HG02588 (cell line): ENCODE results near the gene CCDC83.
"Not testable (repeated sequence)": the region's sequence is repeated elsewhere in the genome, so short reads cannot be mapped to it uniquely, and the experiment has no call there.

Experiments used
- ATAC-seq: cut with Tn5 transposase; IDR thresholded peaks from one replicate; pipeline ENCODE4 v1.9.1; 2021; ENCODE audit warnings: mild to moderate bottlenecking, moderate library complexity; ENCODE audit not compliant: unreplicated experiment

CCDC83 gene

DNA sequence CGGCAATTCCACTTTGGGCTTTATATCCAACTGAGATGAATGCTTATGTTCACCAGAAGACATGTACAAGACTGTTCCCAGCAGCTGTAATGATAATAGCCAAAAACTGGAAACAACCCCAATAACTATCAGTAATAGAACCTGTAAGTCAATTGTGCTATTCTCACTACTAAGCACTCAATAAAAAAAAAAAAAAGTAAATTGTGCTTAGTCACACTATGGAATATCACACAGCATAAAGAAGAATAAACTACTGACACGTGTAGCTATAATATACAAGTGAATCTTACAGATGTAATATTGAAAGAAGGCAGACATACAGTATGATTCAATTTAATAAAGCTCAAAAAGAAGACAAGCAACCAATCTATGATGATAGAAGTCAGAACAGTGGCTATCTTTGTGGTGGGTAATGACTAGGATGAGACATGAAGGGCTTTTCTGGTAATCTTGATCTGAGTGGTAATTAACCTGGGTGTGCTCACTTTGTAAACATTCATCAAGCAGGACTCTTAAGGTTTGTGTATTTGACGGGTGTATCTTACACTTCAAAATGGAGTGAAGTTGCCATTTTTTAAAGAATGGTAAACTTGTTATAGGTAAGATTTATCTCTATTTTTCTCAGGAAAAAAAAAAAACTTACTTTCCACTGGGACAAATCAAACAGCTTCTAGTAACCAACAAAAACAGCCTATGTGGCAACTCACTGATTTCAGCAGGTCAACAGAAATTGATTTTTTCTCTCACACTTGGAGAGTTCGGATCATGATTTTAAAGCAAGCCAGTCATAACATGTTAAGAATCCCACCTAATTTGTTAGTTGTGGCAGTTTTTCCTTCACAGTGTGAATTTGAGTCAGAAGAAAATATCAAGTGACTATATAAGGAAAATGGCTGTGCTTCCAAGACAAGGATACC, 84.2 kb downstream of the CCDC83 start:
- ATAC-seq: no peak

DNA sequence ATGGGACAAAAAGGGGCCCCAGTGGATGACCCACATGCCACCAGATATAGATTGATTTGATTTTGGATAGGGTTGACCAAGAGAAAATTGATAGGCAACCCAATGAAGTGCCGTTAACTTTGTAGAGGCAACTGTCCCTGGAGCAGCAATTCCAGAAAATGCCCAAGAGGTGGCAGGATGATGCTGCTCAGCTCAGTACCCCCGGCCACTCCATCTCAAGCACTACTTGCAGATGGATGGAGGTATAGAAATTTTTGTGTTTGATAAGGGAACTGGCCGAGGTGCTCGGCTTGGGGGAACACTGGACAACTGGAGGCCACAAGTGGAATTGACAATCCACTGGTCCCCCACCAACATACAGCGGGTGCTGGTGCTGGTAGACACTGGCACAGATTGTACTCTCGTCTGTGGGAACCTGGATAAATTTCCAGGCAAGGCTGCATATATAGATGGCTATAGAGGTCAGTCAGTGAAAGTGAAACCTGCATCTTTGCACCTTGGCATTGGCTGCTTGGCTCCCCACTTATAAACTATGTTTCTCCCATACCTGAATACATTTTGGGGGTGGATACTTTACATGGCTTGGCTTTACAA, 86.3 kb downstream of the CCDC83 start:
- no peak for ATAC-seq

DNA sequence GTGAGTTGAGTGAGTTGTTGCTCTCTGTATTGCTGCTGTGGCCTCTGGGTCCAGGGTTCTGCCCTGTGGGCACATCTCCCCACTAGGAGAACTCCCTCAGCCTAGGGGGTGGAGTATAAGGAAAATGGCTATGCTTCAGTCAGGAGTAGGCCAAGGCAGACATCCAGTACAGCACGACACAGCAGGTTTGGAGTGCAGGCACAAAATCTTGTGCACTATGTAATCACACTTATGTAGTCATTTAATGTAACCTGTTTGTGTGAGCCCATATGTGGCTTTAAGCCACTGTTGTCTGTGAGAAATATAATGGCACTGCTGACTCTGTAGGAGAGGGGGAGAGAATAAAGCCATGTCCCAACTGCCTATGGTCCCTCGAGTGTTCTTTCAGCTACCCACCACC, 90.1 kb downstream of the CCDC83 start:
- no peak for ATAC-seq

DNA sequence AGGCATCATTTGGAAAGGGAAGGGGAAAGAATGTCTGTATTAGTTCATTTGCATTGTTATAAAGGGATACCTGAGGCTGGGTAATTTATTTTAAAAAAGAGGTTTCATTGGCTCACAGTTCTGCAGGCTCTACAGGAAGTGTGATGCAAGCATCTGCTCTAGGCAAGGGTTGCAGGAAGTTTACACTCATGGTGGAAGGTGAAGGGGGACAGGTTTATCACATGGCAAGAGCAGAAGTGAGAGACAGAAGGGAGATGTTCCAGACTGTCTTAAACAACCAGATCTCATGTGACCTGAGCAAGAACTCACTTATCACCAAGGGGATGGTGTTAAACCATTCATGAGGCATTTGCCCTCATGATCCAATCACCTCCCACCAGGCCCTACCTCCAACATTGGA, 90.6 kb downstream of the CCDC83 start:
- ATAC-seq: no peak

DNA sequence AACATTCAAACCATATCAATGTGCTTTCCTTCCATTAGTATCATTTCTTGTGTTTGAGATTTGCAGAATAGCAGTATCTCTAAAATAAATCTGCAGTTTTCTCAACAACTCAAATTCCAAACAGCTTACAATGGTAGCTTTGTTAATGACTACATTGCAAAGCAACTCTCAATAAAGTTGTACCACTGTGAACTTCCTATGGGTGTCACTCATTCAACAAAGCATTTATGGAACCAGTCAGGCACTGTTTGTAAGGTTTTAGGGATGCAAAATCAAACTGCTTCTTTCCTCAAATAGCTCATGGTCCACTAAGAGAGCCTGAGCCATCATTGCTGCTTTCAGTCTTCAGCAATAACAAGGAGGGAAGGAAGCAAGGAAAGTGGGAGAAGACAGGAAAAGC, 91.0 kb downstream of the CCDC83 start:
- no peak for ATAC-seq

DNA sequence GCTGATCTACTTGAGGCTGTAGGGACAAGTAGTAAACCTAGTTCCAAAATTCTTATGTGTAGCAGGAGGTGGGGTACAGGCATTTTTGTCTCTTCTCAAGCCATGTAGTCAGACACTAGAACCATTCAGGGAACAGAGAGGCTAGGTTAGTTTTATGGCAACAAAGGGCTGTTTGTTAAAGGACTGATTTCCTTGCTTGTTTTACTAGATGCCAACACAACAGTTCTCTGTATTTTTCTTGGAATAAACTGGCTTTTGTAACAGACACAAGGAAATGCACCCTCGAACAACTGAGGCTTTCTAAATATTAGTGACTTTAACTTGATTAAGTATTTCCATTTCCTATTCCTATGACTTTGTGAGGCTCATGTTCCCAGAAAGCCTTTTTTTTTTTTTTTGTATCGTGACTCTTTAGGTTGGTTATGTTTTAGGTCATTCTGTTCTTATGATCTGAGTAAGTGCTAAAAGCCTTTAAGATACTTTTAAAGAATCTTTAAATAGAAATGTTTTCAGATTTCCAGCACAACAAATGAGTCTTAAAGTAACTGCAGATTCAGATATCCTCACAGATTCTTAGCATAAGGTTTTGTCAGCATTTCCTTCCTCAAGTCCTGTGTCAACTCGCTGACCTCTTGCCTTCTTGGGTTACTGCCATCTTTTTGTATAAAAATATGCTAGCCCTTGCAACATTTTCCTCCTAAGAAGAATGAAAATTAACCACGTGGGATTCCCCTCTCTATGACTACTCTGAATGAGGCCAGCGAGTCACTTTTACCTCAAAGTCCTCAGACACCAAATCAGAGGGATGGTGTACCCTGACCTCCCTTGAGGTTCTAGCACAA, 92.5 kb downstream of the CCDC83 start:
- ATAC-seq: no peak

DNA sequence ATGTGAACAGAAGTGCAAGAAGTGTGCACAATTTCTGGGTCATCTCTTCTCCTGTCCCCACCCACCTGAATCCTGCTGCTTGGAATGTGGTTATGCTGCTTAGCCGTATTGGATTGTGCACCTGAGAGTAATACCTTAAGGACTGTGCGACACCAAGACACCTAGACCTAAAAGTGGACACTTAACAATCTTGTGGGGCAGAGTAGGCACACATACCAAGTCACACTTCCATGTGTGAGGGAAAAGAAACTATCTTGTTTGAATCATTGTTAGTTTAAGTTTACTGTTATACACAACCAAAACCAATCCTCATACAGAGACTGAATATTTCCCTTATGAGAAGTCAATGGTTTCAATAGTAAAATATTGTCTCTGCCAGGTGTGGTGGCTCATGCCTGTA, 93.7 kb downstream of the CCDC83 start:
- peak; percentile 42 for ATAC-seq

DNA sequence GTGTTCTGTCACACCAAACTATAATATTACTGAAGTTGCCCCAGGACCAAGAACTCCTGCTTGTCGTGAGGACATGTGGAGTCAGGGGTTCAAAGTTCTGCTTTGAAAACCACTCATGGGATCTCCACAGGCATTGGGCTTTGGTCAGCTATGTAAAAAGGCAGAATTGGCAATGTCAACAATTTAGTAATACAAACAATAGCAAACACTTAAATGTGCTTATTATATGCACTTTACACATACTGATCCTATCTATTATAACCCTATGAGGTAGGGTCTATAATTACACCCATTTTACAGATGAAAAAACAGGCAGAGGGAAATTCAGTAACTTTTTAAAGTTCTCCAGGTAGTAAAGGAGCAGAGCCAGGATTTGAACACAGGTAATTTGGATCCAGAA, 94.6 kb downstream of the CCDC83 start:
- ATAC-seq: no peak

DNA sequence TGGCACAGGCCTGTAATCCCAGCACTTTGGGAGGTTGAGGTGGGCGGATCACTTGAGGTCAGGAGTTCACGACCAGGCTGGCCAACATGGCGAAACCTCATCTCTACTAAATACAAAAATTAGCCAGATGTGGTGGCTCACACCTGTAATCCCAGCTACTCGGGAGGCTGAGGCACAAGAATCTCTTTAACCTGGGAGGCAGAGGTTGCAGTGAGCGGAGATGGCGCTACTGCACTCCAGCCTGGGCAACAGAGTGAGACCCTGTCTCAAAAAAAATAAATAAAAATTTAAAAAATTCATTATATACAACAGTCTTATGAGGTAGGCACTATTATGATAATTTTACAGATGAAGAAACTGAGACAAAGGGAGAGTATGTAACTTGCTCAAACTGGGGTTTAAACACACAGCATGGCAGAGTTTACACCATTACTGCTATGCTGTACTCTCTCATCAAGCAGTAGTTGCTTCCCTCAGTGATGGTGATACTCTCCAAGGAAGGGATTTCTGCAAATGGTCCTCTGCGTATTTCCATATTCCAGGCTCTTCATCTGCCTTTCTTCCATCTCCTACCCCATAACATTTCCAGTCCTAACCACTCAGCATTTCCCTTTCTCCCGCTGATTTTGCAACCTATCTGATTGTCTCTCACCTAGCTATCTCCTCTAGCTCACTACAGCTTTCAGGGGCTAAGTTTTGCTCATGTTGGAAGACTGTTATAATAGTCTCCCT, 95.3 kb downstream of the CCDC83 start:
- no peak for ATAC-seq

DNA sequence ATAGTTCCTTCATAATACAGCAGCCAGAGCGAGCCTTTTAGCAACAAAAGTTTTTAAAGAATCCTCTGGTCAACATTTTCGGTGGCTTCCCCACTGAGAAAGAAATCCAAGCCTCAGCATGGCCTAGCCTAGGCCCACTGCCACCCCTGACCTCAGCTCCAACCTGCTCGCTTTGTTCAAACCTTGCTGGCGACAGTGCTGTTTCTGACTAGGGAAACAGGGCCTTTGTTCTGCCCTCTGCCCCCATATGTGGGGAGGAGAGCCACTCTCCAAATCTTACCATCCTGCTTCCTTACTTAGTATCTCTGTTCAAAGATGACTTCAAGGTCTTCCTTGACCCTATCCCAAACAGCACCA, 95.8 kb downstream of the CCDC83 start:
- no peak for ATAC-seq

DNA sequence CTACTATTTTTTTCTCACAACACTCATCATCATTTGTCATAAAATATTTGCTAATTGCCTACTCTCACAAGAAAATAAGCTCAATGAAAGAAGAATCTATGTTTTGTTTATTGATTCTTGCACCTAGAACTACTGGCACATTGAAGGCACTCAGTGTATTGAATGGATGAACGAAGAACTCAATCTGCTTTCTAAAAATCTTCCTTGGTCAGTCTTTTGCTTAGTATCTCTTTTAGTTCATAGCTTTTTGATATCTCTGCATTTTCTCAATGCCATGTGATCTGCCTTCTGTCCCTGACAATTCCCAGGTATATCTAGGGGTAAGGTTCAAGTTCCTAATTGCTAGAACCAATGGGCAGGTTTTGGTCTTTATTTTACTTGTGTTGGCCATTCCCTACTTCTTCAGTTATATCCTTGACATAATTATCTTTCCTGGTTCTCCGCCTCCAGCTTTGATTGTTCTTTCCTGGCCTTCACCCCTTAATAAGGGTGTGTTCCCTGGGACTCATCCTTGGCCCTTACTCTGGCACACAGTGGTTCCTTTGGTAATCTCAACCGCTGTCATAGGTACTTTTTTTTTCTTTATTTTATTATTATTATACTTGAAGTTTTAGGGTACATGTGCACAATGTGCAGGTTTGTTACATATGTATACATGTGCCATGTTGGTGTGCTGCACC, 96.4 kb downstream of the CCDC83 start:
- ATAC-seq: no peak

DNA sequence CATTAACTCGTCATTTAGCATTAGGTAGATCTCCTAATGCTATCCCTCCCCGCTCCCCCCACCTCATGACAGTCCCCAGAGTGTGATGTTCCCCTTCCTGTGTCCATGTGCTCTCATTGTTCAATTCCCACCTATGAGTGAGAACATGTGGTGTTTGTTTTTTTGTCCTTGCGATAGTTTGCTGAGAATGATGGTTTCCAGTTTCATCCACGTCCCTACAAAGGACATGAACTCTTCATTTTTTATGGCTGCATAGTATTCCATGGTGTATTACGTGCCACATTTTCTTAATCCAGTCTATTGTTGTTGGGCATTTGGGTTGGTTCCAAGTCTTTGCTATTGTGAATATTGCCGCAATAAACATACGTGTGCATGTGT, 96.9 kb downstream of the CCDC83 start:
- ATAC-seq: not testable (repeated sequence)

DNA sequence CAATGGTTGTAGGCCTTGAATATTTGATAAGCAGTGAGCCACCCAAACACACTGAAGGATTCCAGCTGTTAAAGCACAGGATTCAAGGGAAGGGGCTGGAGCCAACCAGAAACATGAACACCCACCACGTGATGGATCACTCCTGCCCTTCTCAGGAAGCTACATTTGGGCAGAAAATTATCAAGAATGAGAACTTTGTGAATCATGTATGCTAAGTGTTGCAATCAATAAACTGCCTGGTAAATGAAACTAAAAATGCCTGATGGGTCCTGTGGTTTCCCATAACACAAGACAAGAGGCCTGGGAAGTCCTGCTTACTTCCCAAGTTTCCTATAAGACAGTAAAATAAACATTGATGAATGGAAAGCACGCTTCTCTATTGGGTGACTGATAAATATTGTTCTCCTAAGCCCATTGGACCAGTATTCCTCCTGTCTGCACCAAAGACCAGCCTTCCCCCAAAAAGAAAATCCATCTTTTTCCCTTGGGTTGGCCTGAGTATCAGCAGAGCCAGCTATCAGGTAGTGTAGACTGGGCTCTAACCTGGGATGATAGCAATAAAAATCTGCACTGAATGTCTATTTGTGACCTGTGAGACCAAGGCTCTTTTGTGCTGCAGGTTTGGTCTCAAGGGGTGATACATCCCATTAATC, 98.4 kb downstream of the CCDC83 start:
- no peak for ATAC-seq

DNA sequence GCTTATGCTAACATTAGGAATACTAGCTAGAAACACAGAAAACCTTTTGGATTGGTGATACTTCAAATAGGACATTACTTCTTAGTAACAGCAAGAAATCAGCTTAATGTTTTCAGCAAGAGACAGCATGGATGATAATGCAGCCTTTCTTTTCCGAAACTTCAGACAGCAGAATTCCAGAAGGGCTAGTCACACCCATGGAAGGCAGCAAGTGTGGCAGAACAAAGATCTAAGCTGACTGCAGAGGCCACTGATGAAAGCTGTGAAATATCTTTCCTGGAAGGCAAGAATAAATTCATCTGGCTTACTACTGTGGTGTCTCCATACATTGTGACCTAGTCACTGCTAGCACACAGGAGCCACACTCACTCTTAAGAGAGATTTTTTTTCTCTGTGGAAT, 100.3 kb downstream of the CCDC83 start:
- no peak for ATAC-seq

DNA sequence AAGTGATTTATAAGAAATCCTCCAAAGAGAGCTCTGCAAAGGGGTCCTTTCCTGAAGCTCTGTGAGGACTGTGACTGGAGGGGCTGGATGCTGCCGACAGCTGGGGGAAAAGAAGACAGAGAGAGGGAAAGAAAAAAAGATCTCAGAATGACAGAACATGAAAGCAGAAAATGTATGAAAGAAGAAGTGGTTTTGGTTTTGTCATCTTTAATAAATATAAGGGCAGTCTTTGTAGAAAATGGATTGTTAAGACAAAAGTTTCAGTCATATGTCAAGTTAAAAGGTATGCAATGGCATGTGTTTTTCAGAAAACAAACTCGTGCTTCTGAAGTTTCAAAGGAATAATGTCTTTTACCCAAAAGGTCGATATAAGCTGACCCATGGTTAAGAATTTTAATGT, 105.5 kb downstream of the CCDC83 start:
- ATAC-seq: no peak

DNA sequence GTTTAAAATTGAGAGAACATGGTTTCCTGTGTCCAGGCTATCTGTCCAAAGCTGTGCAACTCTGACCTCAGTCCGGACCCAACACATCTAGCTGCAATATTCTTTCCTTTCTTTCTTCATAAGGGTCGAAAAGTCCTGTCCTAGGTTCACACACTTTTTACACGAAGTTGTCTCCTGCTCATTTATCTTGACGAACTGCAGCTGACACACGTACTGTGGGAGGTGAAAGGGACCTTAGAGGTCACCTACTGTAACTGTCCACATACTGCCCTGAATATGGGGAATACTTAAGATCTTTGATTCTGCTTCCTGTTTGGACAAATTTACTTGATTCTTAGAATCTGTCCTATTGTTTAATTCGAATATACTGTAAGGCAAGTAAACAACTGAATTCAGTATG, 105.9 kb downstream of the CCDC83 start:
- ATAC-seq: no peak

DNA sequence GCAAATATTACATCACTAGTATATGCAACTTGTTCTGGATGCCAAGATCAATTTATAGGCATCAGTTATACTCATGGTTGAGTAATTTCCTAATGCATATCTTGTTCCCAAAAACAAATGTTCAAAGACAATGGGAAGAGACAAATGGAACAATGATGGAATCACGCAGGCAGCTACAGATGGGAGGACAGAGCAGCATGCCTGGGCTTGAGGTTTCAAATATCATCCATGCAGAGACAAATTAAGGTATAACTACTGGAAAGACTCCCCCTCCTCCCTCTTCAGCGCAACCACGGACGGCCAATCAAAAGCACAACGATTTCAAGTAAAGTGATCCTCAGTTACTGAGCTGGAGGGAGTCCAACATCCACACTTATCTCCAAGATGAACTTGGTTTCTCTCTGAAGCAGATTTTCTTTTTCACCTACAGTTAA, 106.8 kb downstream of the CCDC83 start:
- ATAC-seq: no peak

DNA sequence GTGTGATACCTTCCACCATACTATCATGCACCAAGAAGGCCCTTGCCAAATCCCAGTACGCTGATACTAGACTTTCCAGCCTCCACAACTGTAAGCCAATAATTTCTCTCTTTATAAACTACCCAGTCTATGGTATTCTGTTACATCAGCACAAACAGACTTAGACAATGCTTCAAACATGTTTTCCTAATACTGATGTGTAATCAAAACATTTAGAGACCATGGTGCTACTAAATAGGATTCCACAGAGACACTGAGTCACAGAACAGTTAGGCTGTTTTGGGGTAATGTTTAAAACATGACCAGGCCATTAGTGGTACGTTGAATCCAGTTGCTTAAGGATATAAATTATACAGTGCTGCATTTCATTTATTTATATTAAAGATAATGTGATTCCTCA, 110.0 kb downstream of the CCDC83 start:
- no peak for ATAC-seq

DNA sequence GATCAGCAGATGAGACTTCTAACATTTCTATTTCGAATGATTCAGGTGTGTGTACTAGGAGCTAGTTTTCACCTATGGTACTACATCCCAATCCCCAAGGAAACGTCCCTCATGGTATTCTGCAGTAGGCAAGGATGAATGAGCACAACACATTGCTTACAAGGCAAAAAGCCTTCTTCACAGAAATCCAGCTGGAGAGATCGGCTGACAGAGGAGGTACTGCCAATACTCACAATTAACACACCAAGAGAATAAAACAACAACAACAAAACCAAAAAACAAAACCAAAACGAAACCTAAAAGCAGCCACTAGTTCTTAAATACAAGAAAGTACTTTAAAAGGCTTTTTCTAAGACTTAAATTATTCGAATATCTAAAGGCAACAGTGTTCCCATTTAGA, 112.3 kb downstream of the CCDC83 start:
- ATAC-seq: no peak
